DOHH2 (cell line): ENCODE data around the gene TPSG1.

Source experiments
- EZH2phosphoT487 ChIP-seq: fragments of 200-600 bp; sonication (generic); IDR thresholded peaks from 2 replicates; pipeline ENCODE4 v1.6.1; 2017; ENCODE audit warnings: borderline replicate concordance, mild to moderate bottlenecking, antibody characterized with exemption, low read length, moderate library complexity, mixed read lengths
- TF ChIP-seq, protein P1 (sequence below): fragments of 200-600 bp; sonication (generic); IDR thresholded peaks from one replicate; pipeline ENCODE4 v1.5.1; 2014; ENCODE audit warnings: antibody characterized with exemption, mild to moderate bottlenecking, low read depth, low read length; ENCODE audit not compliant: poor library complexity, severe bottlenecking

DNA sequence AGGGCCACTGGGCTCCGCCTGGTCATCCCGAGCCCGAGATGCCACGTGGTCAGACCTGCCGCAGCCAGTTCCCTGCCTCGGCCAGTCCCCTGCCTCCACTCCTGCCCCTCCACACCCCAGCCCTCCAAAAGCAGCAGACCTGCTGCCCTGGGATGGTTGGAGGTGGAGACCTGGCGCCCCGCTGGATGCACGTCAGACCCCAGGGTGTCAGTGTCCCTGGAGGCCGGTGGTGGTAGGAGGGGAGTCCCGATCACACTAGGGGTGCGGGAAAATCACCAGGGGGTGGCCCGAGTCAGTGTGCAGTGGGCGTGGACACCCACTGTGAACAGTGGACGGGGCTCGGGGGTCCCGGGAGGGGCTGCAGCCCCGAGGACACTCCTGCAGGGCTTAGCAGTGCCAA lies 26.9 kb downstream of the TPSG1 start:
- TF ChIP-seq, protein P1, sequence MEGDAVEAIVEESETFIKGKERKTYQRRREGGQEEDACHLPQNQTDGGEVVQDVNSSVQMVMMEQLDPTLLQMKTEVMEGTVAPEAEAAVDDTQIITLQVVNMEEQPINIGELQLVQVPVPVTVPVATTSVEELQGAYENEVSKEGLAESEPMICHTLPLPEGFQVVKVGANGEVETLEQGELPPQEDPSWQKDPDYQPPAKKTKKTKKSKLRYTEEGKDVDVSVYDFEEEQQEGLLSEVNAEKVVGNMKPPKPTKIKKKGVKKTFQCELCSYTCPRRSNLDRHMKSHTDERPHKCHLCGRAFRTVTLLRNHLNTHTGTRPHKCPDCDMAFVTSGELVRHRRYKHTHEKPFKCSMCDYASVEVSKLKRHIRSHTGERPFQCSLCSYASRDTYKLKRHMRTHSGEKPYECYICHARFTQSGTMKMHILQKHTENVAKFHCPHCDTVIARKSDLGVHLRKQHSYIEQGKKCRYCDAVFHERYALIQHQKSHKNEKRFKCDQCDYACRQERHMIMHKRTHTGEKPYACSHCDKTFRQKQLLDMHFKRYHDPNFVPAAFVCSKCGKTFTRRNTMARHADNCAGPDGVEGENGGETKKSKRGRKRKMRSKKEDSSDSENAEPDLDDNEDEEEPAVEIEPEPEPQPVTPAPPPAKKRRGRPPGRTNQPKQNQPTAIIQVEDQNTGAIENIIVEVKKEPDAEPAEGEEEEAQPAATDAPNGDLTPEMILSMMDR, result no peak
- no peak for TF ChIP-seq EZH2phosphoT487
